Transverse colon (tissue), 4 donors: ENCODE results near the gene RNLS. TPM values are rescaled to one million over a fixed set of nuclear protein-coding genes. Genes with fewer than 3 reads are reported as not detected.

Source experiments
- DNase-seq: peaks from one replicate; pipeline ENCODE4 v3.0.0-alpha.2; 2019
- H3K27ac ChIP-seq, 4 donors: fragments of 200-600 bp; sonication (generic); 2 replicates each; pipeline ENCODE4 v1.5.1; 2016 to 2018; ENCODE audit warnings: inconsistent platforms in 4 of 4
- H3K27me3 ChIP-seq: fragments of 200-600 bp; sonication (generic); 2 replicates; pipeline ENCODE4 v1.5.1; 2017; ENCODE audit warnings: inconsistent platforms
- H3K36me3 ChIP-seq, 4 donors: fragments of 200-600 bp; sonication (generic); 2 replicates each; pipeline ENCODE4 v1.5.1; 2017 to 2019; ENCODE audit warnings: inconsistent platforms in 4 of 4
- H3K4me1 ChIP-seq, 4 donors: fragments of 200-600 bp; sonication (generic); 2 replicates each; pipeline ENCODE4 v1.5.1; 2017 to 2020; ENCODE audit warnings: inconsistent platforms in 4 of 4
- H3K4me3 ChIP-seq, 4 donors: fragments of 200-600 bp; sonication (generic); 1 replicate in 1 of 4; 2 replicates in 3 of 4; pipeline versions ENCODE4 v1.5.1 to v1.6.1; 2017 to 2019; ENCODE audit warnings: inconsistent platforms in 4 of 4
- H3K9me3 ChIP-seq, 2 donors: fragments of 200-600 bp; sonication (generic); 2 replicates each; pipeline ENCODE4 v1.5.1; 2017 to 2019; ENCODE audit warnings: inconsistent platforms in 2 of 2
- EP300 ChIP-seq: sonication (generic); formaldehyde crosslinking; IDR thresholded peaks from one replicate; pipeline ENCODE4 v1.6.1; 2017; ENCODE audit warnings: antibody characterized with exemption, low read depth
- POLR2A ChIP-seq: fragments of 450-650 bp; IDR thresholded peaks from one replicate; pipeline ENCODE4 v1.6.1; 2016; ENCODE audit warnings: antibody characterized with exemption, mild to moderate bottlenecking, moderate library complexity
- POLR2AphosphoS5 ChIP-seq, 3 donors: sonication (generic); formaldehyde crosslinking; IDR thresholded peaks; one replicate each; pipeline ENCODE4 v1.6.1; 2016; ENCODE audit warnings: antibody characterized with exemption in 3 of 3
- WGBS, 2 donors: methylation state at CpG; one replicate each; pipeline ENCODE4 v1.1.5; 2018; ENCODE audit warnings: low coverage in 1 of 2; 5-methylcytosine and 5-hydroxymethylcytosine counted together
- in situ Hi-C, 4 donors: fragments of 200-750 bp; cut with MboI; loops; one replicate each; pipeline versions ENCODE4 v1.15.0 to v1.15.1; 2017; ENCODE audit warnings: low sequenced_read_pairs in 3 of 4, low pct_ligation_motif_present in 1 of 4, low pct_unique_long_range_greater_than_20kb in 1 of 4
- intact Hi-C: fragments of 100-400 bp; cut with DNase I; formaldehyde crosslinking; loops from one replicate; pipeline ENCODE4 v1.15.1; 2023; ENCODE audit warnings: low total_unique reads
- total RNA-seq, 4 donors: library from RNA; depleted of rRNA; stranded (reverse); fragments of >200 nt; gene quantifications; one replicate each; pipeline ENCODE4 v1.1.0, GENCODE V29; 2016
- TF ChIP-seq, protein P1 (sequence below), 5 experiments: fragments of 200-600 bp in 3 of 5; fragments of 450-650 bp in 2 of 5; sonication (generic) in 3 of 5; IDR thresholded peaks; 1 replicate in 2 of 5; 2 replicates in 3 of 5; pipeline ENCODE4 v1.5.1; 2016 to 2017; ENCODE audit warnings: antibody characterized with exemption in 5 of 5, inconsistent platforms in 3 of 5, mild to moderate bottlenecking in 2 of 5, moderate library complexity in 1 of 5

RNLS gene
- total RNA-seq, 4 donors from 2014 or later: 2.4 to 78.2 (median 28.9) TPM

- intact Hi-C loops (no loop called here), in situ Hi-C loops (no loop called here)
- Histone ChIP-seq H3K27ac (no peak overlapping the region), H3K9me3 (no peaks in the 10 kb centered on the region), H3K4me1 (no peaks in the 10 kb centered on the region), H3K4me3 (no peak overlapping the region), H3K27me3 (no peaks in the 10 kb centered on the region), H3K36me3 (no peaks in the 10 kb centered on the region)
- no peak for DNase-seq
- WGBS, 2 donors: 66 to 80% methylated on average over 2 of the region's 2 CpGs
- TF ChIP-seq EP300 (no peak), POLR2A (no peak), POLR2AphosphoS5 (IDR thresholded peaks at IDR 0.05) (no peak)
Measured at GRCh38 chr10:88455831-88456230, 127.3 kb downstream of the RNLS start.

- Histone ChIP-seq H3K4me1 (no peaks in the 10 kb centered on the region), H3K9me3 (no peaks in the 10 kb centered on the region), H3K36me3 (no peaks in the 10 kb centered on the region), H3K4me3 (no peak overlapping the region), H3K27me3 (no peaks in the 10 kb centered on the region), H3K27ac (no peak overlapping the region)
- TF ChIP-seq POLR2A (no peak), POLR2AphosphoS5 (IDR thresholded peaks at IDR 0.05) (no peak), EP300 (no peak)
- WGBS, 2 donors: 67% methylated on average over 1 of the region's 1 CpG
- no peak for DNase-seq
- intact Hi-C loops (no loop called here), in situ Hi-C loops (no loop called here)
Measured at GRCh38 chr10:88450201-88450600, 132.9 kb downstream of the RNLS start.

GRCh38 chr10:88442716-88443115 lies 140.4 kb downstream of the RNLS start:
- intact Hi-C loops (no loop called here), in situ Hi-C loops (no loop called here)
- WGBS, 2 donors: 62 to 73% methylated on average over 4 of the region's 4 CpGs
- Histone ChIP-seq H3K27me3 (no peaks in the 10 kb centered on the region), H3K36me3 (no peaks in the 10 kb centered on the region), H3K27ac (no peak overlapping the region), H3K4me1 (no peaks in the 10 kb centered on the region), H3K9me3 (no peaks in the 10 kb centered on the region), H3K4me3 (no peak overlapping the region)
- TF ChIP-seq EP300 (no peak), POLR2AphosphoS5 (IDR thresholded peaks at IDR 0.05) (no peak), POLR2A (no peak)
- TF ChIP-seq, protein P1, sequence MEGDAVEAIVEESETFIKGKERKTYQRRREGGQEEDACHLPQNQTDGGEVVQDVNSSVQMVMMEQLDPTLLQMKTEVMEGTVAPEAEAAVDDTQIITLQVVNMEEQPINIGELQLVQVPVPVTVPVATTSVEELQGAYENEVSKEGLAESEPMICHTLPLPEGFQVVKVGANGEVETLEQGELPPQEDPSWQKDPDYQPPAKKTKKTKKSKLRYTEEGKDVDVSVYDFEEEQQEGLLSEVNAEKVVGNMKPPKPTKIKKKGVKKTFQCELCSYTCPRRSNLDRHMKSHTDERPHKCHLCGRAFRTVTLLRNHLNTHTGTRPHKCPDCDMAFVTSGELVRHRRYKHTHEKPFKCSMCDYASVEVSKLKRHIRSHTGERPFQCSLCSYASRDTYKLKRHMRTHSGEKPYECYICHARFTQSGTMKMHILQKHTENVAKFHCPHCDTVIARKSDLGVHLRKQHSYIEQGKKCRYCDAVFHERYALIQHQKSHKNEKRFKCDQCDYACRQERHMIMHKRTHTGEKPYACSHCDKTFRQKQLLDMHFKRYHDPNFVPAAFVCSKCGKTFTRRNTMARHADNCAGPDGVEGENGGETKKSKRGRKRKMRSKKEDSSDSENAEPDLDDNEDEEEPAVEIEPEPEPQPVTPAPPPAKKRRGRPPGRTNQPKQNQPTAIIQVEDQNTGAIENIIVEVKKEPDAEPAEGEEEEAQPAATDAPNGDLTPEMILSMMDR (IDR thresholded peaks at IDR 0.05): no peak
- no peak for DNase-seq

DNA sequence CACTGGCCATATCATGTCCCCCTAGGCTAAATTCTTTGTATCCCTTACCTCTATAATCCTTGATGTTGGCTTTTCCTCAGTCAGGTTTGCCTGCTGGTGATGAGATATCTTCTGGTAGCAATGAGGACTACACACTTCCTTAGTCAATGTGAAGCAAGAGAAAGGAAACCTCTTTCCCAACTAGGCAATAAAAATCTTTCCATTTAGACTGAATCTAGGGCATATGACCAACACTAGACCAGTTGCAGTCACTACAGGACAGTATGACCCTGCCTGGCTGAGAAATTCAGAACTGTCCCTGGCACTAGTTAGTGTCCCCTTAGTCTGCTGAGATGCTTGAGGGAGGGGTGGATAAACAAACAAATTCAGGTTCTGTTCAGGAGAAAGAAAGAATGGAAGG lies 142.6 kb downstream of the RNLS start:
- H3K4me3 ChIP-seq: no peak overlapping the region
- DNase-seq: no peak
- no peak overlapping the region for H3K27ac ChIP-seq
- no peak for TF ChIP-seq POLR2AphosphoS5 (IDR thresholded peaks at IDR 0.05)
- TF ChIP-seq EP300: no peak
- TF ChIP-seq, protein P1 (IDR thresholded peaks at IDR 0.05): no peak
- TF ChIP-seq POLR2A: no peak
- H3K9me3 ChIP-seq: no peaks in the 10 kb centered on the region
- no peaks in the 10 kb centered on the region for H3K36me3 ChIP-seq
- H3K4me1 ChIP-seq: no peaks in the 10 kb centered on the region
- in situ Hi-C loops: no loop called here
- H3K27me3 ChIP-seq: no peaks in the 10 kb centered on the region
- intact Hi-C loops: no loop called here

- in situ Hi-C loops (no loop called here), intact Hi-C loops (no loop called here)
- H3K27me3 ChIP-seq: no peaks in the 10 kb centered on the region
- DNase-seq: no peak
- H3K4me1 ChIP-seq: no peaks in the 10 kb centered on the region
- H3K36me3 ChIP-seq: no peaks in the 10 kb centered on the region
- no peak overlapping the region for H3K27ac ChIP-seq
- TF ChIP-seq EP300: no peak
- TF ChIP-seq POLR2A: no peak
- no peaks in the 10 kb centered on the region for H3K9me3 ChIP-seq
- no peak overlapping the region for H3K4me3 ChIP-seq
Measured at GRCh38 chr10:88439932-88440331, 143.2 kb downstream of the RNLS start.

DNA sequence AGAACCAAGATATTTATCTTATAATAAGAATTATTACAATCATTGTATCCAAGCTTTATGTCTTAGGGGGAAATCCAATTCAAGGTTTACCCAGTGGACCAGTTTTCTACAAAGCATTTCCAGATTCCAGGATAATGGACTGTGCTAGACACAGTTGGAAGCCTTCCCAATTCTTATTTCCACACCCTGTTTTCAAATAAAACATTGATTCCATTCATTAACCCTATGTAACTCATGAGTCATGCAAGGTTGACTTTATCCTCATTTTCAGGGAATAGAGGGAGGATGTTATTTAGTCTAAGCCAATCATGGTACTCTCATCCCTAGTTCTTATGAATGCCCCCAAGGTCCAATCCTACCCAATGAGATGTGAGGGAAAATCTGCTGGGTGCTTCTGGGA lies 145.7 kb downstream of the RNLS start:
- no peak overlapping the region for H3K27ac ChIP-seq
- no peak for DNase-seq
- H3K9me3 ChIP-seq: no peaks in the 10 kb centered on the region
- intact Hi-C loops (no loop called here), in situ Hi-C loops (no loop called here)
- no peaks in the 10 kb centered on the region for H3K4me1 ChIP-seq
- no peaks in the 10 kb centered on the region for H3K27me3 ChIP-seq
- TF ChIP-seq POLR2AphosphoS5 (IDR thresholded peaks at IDR 0.05): no peak
- no peak for TF ChIP-seq EP300
- TF ChIP-seq POLR2A: no peak
- TF ChIP-seq, protein P1 (IDR thresholded peaks at IDR 0.05): no peak
- no peak overlapping the region for H3K4me3 ChIP-seq
- H3K36me3 ChIP-seq: no peaks in the 10 kb centered on the region
